ENCODE results near the gene GPBP1. TPM values are rescaled to one million over a fixed set of nuclear protein-coding genes. Genes with fewer than 3 reads are reported as not detected.

The GPBP1 gene
- total RNA-seq, 2 experiments from 2014 or later = 77.0 to 99.2 TPM

GRCh38 chr5:57211039-57211438 is 37.2 kb downstream of the GPBP1 start:
- intact Hi-C loops (cut with micrococcal nuclease; ENCODE audit: unreplicated experiment) = no loop called here
- ChIA-PET POLR2A (interaction anchor here (0.7 kb wide), 1 partner anchor 1164 kb away, joined by 5 read pairs; no protein-coding TSS in a partner anchor), CTCF (ENCODE audit: unreplicated experiment) (no interaction called here)
- no peak overlapping the region for H2AFZ ChIP-seq (ENCODE audit: low read length)
- peaks cover 27% of the 10 kb centered on the region for H4K20me1 ChIP-seq (ENCODE audit: insufficient read depth, low read length)
- H3K79me2 ChIP-seq (ENCODE audit: insufficient read depth, low read depth, low read length) = peaks cover 100% of the 10 kb centered on the region
- no TSS peak for BruUV-seq (replicated peaks)
- no peak overlapping the region for H3K4me2 ChIP-seq (ENCODE audit: low read length)
- H3K9me3 ChIP-seq (ENCODE audit: low read length) = no peaks in the 10 kb centered on the region
- H3K9me2 ChIP-seq (ENCODE audit: insufficient read depth, low read length) = no peaks in the 10 kb centered on the region
- DNase-seq (ENCODE audit: low spot score) = no peak
- TF ChIP-seq CTCF (conservative IDR thresholded peaks at IDR 0.05; ENCODE audit: low read length) (no peak), EZH2phosphoT487 (IDR thresholded peaks at IDR 0.05; ENCODE audit: borderline replicate concordance, low read depth, low read length) (no peak)
- no peak overlapping the region for H3K4me3 ChIP-seq (ENCODE audit: low read depth, low read length, poor library complexity, severe bottlenecking)
- peaks cover 20% of the 10 kb centered on the region for H3K4me1 ChIP-seq (ENCODE audit: insufficient read depth, low read length, poor library complexity, severe bottlenecking)
- peaks cover 68% of the 10 kb centered on the region for H3K36me3 ChIP-seq (ENCODE audit: insufficient read depth, low read length)
- no peak overlapping the region for H3K27ac ChIP-seq (ENCODE audit: low read depth, low read length, poor library complexity, severe bottlenecking)

- Histone ChIP-seq H3K4me3 (ENCODE audit: low read depth, low read length, poor library complexity, severe bottlenecking) (no peak overlapping the region), H4K20me1 (ENCODE audit: insufficient read depth, low read length) (peaks cover 11% of the 10 kb centered on the region; the same call in 1 of the 2 replicates), H3K4me1 (ENCODE audit: insufficient read depth, low read length, poor library complexity, severe bottlenecking) (peaks cover 4% of the 10 kb centered on the region), H3K9me3 (ENCODE audit: low read length) (no peaks in the 10 kb centered on the region), H3K4me2 (ENCODE audit: low read length) (no peak overlapping the region), H3K9me2 (ENCODE audit: insufficient read depth, low read length) (no peaks in the 10 kb centered on the region), H2AFZ (ENCODE audit: low read length) (no peak overlapping the region), H3K27ac (ENCODE audit: low read depth, low read length, poor library complexity, severe bottlenecking) (no peak overlapping the region), H3K79me2 (ENCODE audit: insufficient read depth, low read depth, low read length) (peaks cover 99% of the 10 kb centered on the region), H3K36me3 (ENCODE audit: insufficient read depth, low read length) (peaks cover 78% of the 10 kb centered on the region)
- no peak for DNase-seq (ENCODE audit: low spot score)
- no TSS peak for BruUV-seq (replicated peaks)
- POLR2A ChIA-PET = interaction anchor here (1.0 to 1.2 kb wide), 4 partner anchors 9 to 36 kb away, joined by 3 to 7 read pairs (median 4); no protein-coding TSS in a partner anchor
- TF ChIP-seq EZH2phosphoT487 (IDR thresholded peaks at IDR 0.05; ENCODE audit: borderline replicate concordance, low read depth, low read length) (no peak), CTCF (conservative IDR thresholded peaks at IDR 0.05; ENCODE audit: low read length) (no peak)
- intact Hi-C loops (cut with micrococcal nuclease; ENCODE audit: unreplicated experiment) = no loop called here
- CTCF ChIA-PET (ENCODE audit: unreplicated experiment) = interaction anchor here (1.1 kb wide), 1 partner anchor 42 kb away, joined by 3 read pairs; no protein-coding TSS in a partner anchor
Observed at GRCh38 chr5:57215629-57216195, 41.9 kb downstream of the GPBP1 start.

- no TSS peak for BruUV-seq (replicated peaks)
- DNase-seq (ENCODE audit: low spot score) = no peak
- H3K4me2 ChIP-seq (ENCODE audit: low read length) = no peak overlapping the region
- CTCF ChIA-PET (ENCODE audit: unreplicated experiment) = no interaction called here
- H4K20me1 ChIP-seq (ENCODE audit: insufficient read depth, low read length) = peaks cover 16% of the 10 kb centered on the region; the same call in 1 of the 2 replicates
- peaks cover 79% of the 10 kb centered on the region for H3K36me3 ChIP-seq (ENCODE audit: insufficient read depth, low read length)
- H3K4me1 ChIP-seq (ENCODE audit: insufficient read depth, low read length, poor library complexity, severe bottlenecking) = no peaks in the 10 kb centered on the region
- H2AFZ ChIP-seq (ENCODE audit: low read length) = no peak overlapping the region
- peaks cover 99% of the 10 kb centered on the region for H3K79me2 ChIP-seq (ENCODE audit: insufficient read depth, low read depth, low read length)
- no peaks in the 10 kb centered on the region for H3K9me3 ChIP-seq (ENCODE audit: low read length)
- no peak for TF ChIP-seq EZH2phosphoT487 (IDR thresholded peaks at IDR 0.05; ENCODE audit: borderline replicate concordance, low read depth, low read length)
- no peak for TF ChIP-seq CTCF (conservative IDR thresholded peaks at IDR 0.05; ENCODE audit: low read length)
- no peak overlapping the region for H3K4me3 ChIP-seq (ENCODE audit: low read depth, low read length, poor library complexity, severe bottlenecking)
- H3K9me2 ChIP-seq (ENCODE audit: insufficient read depth, low read length) = no peaks in the 10 kb centered on the region
- POLR2A ChIA-PET = no interaction called here
- intact Hi-C loops (cut with micrococcal nuclease; ENCODE audit: unreplicated experiment) = no loop called here
- H3K27ac ChIP-seq (ENCODE audit: low read depth, low read length, poor library complexity, severe bottlenecking) = no peak overlapping the region
Observed at GRCh38 chr5:57216714-57217113, 42.9 kb downstream of the GPBP1 start.
